Measurements from ENCODE around the gene C17orf114.

Gene C17orf114

GRCh38 chr17:4822835-4823234 lies 20.7 kb upstream of the C17orf114 start:
- DNase-seq, result no peak

GRCh38 chr17:4818276-4818675 lies 16.1 kb upstream of the C17orf114 start:
- no peak for DNase-seq

GRCh38 chr17:4816826-4817225 lies 14.7 kb upstream of the C17orf114 start:
- no peak for DNase-seq

GRCh38 chr17:4815043-4815675 lies 13.0 kb upstream of the C17orf114 start:
- no peak for DNase-seq

- no peak for DNase-seq
These were observed 10.6 kb upstream of the C17orf114 start for GRCh38 chr17:4812690-4813089.

- no peak for DNase-seq
These were observed 9.3 kb upstream of the C17orf114 start for GRCh38 chr17:4811471-4811870.

- no peak for DNase-seq
These were observed 8.7 kb upstream of the C17orf114 start for GRCh38 chr17:4810696-4811290.

- DNase-seq, result no peak
These were observed 6.2 kb upstream of the C17orf114 start for GRCh38 chr17:4808378-4808767.

GRCh38 chr17:4807605-4808377 lies 5.7 kb upstream of the C17orf114 start:
- no peak for DNase-seq

- peak; percentile 88 for DNase-seq
These were observed 4.9 kb upstream of the C17orf114 start, which contains the start of gene PLD2 for GRCh38 chr17:4806777-4807604. TSS of gene PLD2 (plus strand) at chr17:4807152. CDS start at chr17:4807773, 621 bp downstream.

- DNase-seq, result no peak
These were observed 4.3 kb upstream of the C17orf114 start for GRCh38 chr17:4806456-4806776.

GRCh38 chr17:4800462-4801196 lies 1.5 kb downstream of the C17orf114 start:
- no peak for DNase-seq

GRCh38 chr17:4796552-4796920 lies 5.6 kb downstream of the C17orf114 start:
- peak; percentile 46 for DNase-seq

- no peak for DNase-seq
These were observed 7.0 kb downstream of the C17orf114 start for GRCh38 chr17:4795168-4795567.

- DNase-seq, result no peak
These were observed 11.4 kb downstream of the C17orf114 start for GRCh38 chr17:4790705-4791088.

- DNase-seq, result peak; percentile 80
These were observed 12.0 kb downstream of the C17orf114 start for GRCh38 chr17:4789951-4790704.

GRCh38 chr17:4789701-4789950 lies 12.5 kb downstream of the C17orf114 start:
- DNase-seq, result no peak

- DNase-seq, result no peak
These were observed 13.1 kb downstream of the C17orf114 start, which contains the start of gene GLTPD2 for GRCh38 chr17:4788807-4789700. TSS of gene GLTPD2 (plus strand) at chr17:4788964. CDS start at chr17:4789012, 48 bp downstream.

GRCh38 chr17:4788159-4788806 lies 13.8 kb downstream of the C17orf114 start:
- DNase-seq, result no peak

GRCh38 chr17:4786516-4786915 lies 15.6 kb downstream of the C17orf114 start:
- DNase-seq, result no peak

Measured in activated naive CD4-positive, alpha-beta T cell treated with Interleukin-2 at 50 U/mL for 16 hours (primary cell).